Measurements from ENCODE around the gene HEATR5B. TPM values are rescaled to one million over a fixed set of nuclear protein-coding genes. Genes with fewer than 3 reads are reported as not detected.

Gene HEATR5B
- total and polyA plus RNA-seq, 2 donors (not counting 1 experiment from before 2014, with no cell fraction given) = 15.7 to 22.0 TPM

DNA sequence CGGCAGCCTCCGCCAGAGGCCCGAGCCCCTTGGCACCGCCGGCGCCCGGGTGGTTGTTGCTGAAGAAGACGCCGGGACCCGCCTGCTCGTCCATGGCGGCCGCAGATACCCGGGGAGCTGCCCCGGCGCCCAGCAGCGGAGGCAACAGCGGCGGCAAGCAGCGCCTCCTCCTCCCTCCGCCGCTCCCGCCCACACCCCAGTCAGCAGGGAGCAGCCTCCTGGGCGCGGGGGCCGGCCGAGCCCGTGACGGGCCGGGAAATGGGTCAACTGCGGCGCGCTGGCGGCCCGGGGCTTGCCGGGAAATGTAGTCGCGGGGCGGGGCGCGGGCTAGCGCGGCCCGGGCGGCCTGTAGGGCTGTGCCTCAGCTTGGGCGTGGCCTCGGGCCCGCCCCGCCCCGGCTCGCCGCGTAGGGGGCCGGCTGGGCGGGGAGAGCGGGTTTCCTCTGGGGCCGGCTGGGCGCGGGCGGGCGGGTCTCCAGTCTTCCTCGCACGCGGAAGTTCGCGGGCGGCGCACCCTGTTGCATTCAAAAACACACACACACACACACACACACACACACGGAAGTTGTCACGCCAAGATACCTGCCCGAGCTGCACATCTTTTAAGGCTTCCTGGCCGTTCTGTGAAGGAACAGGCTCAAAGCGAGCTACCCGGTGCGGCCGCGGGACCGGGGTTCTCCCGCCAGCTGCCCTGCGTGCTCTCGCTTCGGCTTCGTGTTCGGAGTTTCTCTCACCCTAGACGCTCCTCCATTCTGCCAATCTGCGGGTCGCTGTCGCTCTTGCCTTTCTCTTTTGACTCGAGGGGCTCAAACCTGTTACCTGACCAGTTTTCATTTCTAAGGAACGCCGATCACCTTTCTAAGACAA lies 117.6 kb downstream of the HEATR5B start, which contains the start of gene STRN:
Gene STRN, minus strand, starts transcription at position 167 of the 866 bp plus-strand sequence. Its CDS starts 73 bp downstream, at position 94.
- no peaks in the 10 kb centered on the region for H3K9me3 ChIP-seq (ENCODE audit: control insufficient read depth, insufficient read depth, low read depth, low read length)
- peak within 1 kb of the TSS; percentile 86 to 96 (median 92) for H3K4me3 ChIP-seq (replicated peaks in 1 of 4; ENCODE audit: control extremely low read depth in 1 of 4, insufficient read depth in 1 of 4, low read depth in 3 of 4, low read length in 4 of 4)
- no peaks in the 10 kb centered on the region for H3K36me3 ChIP-seq (ENCODE audit: control insufficient read depth, insufficient read depth, low read length)
- TF ChIP-seq EZH2 (IDR thresholded peaks at IDR 0.05; ENCODE audit: low read length, missing control alignments) = no peak
- TF ChIP-seq, protein P1, sequence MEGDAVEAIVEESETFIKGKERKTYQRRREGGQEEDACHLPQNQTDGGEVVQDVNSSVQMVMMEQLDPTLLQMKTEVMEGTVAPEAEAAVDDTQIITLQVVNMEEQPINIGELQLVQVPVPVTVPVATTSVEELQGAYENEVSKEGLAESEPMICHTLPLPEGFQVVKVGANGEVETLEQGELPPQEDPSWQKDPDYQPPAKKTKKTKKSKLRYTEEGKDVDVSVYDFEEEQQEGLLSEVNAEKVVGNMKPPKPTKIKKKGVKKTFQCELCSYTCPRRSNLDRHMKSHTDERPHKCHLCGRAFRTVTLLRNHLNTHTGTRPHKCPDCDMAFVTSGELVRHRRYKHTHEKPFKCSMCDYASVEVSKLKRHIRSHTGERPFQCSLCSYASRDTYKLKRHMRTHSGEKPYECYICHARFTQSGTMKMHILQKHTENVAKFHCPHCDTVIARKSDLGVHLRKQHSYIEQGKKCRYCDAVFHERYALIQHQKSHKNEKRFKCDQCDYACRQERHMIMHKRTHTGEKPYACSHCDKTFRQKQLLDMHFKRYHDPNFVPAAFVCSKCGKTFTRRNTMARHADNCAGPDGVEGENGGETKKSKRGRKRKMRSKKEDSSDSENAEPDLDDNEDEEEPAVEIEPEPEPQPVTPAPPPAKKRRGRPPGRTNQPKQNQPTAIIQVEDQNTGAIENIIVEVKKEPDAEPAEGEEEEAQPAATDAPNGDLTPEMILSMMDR (conservative IDR thresholded peaks at IDR 0.05 in 1 of 2, IDR thresholded peaks at IDR 0.05 in 1 of 2; ENCODE audit: low read depth in 1 of 2, low read length in 2 of 2) = no peak
- H4K20me1 ChIP-seq (ENCODE audit: control insufficient read depth, extremely low read depth, insufficient read depth, low read length) = no peaks in the 10 kb centered on the region
- H3K27me3 ChIP-seq (ENCODE audit: control insufficient read depth, insufficient read depth, low read length) = no peaks in the 10 kb centered on the region
- peak within 1 kb of the TSS; percentile 80 for H3K27ac ChIP-seq (ENCODE audit: insufficient read depth, low read length)
- peak within 1 kb of the TSS; percentile 90 for H3K4me2 ChIP-seq (ENCODE audit: extremely low read depth, insufficient read depth, low read length)
- DNase-seq (ENCODE audit: low read depth in 2 of 2) = peak; percentile 94 to 95
- peaks cover 2% of the 10 kb centered on the region for H3K4me1 ChIP-seq (ENCODE audit: control insufficient read depth, extremely low read depth, insufficient read depth, low read length)
- peaks cover 35% of the 10 kb centered on the region for H3K79me2 ChIP-seq (ENCODE audit: control insufficient read depth, insufficient read depth, low read length)
- H2AFZ ChIP-seq (ENCODE audit: low read length) = peak within 1 kb of the TSS; percentile 94
- H3K9ac ChIP-seq (ENCODE audit: insufficient read depth, low read length) = peak within 1 kb of the TSS; percentile 87

DNA sequence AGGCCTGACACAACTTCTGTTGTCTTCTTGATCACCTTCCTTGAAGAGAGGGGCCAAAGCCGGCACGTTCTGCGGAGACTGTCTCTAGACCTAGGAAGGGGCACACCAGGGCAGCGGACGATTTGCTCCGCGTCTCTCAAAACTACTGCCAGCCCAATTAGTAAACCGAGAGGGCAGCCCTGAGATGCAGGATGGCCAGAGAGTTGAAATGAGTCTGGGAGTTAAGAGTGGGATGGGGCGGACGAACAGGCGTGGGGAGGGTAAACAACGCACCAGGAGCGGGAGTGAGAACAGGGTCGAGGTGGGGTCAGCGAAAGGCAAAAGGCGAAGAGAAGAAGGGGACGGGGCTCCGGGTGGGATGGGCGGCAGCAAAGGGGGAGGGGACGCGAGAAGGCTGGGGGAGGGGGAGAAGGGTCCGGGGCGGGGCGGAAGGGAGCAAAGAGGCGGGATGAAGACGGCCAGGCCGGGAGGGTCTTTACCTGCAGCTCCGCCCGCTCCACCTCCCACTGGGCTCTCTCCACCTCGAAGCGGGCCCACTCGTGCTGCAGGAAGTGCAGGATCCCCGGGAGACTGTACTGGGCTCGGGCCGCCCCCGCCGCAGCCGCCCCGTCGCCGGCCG lies 118.3 kb downstream of the HEATR5B start:
- no peak for TF ChIP-seq EZH2 (IDR thresholded peaks at IDR 0.05; ENCODE audit: low read length, missing control alignments)
- TF ChIP-seq, protein P1 (conservative IDR thresholded peaks at IDR 0.05 in 1 of 2, IDR thresholded peaks at IDR 0.05 in 1 of 2; ENCODE audit: low read depth in 1 of 2, low read length in 2 of 2) = no peak

DNA sequence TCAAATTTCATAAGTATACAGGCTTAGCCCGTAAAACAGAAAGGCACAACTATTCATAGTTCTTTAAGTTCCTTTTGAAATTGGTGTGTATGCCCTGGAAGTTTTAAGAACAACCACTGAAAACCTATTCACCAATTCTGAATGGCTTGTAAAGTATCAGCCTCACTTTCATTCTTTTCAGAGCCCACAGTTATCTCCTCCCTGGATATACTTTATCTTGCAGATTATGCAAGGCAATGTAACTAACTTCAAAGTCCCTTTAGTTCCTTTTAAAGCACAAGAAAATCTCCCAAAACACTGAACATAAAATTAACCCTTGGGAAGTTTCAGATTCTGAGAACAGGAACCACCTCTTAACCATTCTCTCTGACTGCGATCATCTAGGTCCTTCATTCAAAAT lies 119.0 kb downstream of the HEATR5B start:
- Histone ChIP-seq H3K9ac (ENCODE audit: insufficient read depth, low read length) (no peak overlapping the region), H3K36me3 (ENCODE audit: control insufficient read depth, insufficient read depth, low read length) (no peaks in the 10 kb centered on the region), H3K27ac (ENCODE audit: insufficient read depth, low read length) (no peak overlapping the region), H3K4me2 (ENCODE audit: extremely low read depth, insufficient read depth, low read length) (peak overlapping the region; percentile 87), H3K27me3 (ENCODE audit: control insufficient read depth, insufficient read depth, low read length) (no peaks in the 10 kb centered on the region), H3K4me3 (replicated peaks in 1 of 4; ENCODE audit: control extremely low read depth in 1 of 4, insufficient read depth in 1 of 4, low read depth in 3 of 4, low read length in 4 of 4) (peak overlapping the region; percentile 86 to 96 (median 92)), H3K9me3 (ENCODE audit: control insufficient read depth, insufficient read depth, low read depth, low read length) (no peaks in the 10 kb centered on the region), H3K4me1 (ENCODE audit: control insufficient read depth, extremely low read depth, insufficient read depth, low read length) (peaks cover 2% of the 10 kb centered on the region), H3K79me2 (ENCODE audit: control insufficient read depth, insufficient read depth, low read length) (peaks cover 40% of the 10 kb centered on the region), H4K20me1 (ENCODE audit: control insufficient read depth, extremely low read depth, insufficient read depth, low read length) (no peaks in the 10 kb centered on the region), H2AFZ (ENCODE audit: low read length) (no peak overlapping the region)
- DNase-seq (ENCODE audit: low read depth in 2 of 2) = peak in 1 of 2 donors; percentile 25
- TF ChIP-seq, protein P1 (conservative IDR thresholded peaks at IDR 0.05 in 1 of 2, IDR thresholded peaks at IDR 0.05 in 1 of 2; ENCODE audit: low read depth in 1 of 2, low read length in 2 of 2) = no peak
- no peak for TF ChIP-seq EZH2 (IDR thresholded peaks at IDR 0.05; ENCODE audit: low read length, missing control alignments)

More for the DNA sequence above, 118.3 kb downstream of the HEATR5B start:
- peak overlapping the region; percentile 87 for H3K9ac ChIP-seq (ENCODE audit: insufficient read depth, low read length)
- DNase-seq (ENCODE audit: low read depth in 2 of 2) = no peak
- H3K4me2 ChIP-seq (ENCODE audit: extremely low read depth, insufficient read depth, low read length) = peak overlapping the region; percentile 87
- H3K27me3 ChIP-seq (ENCODE audit: control insufficient read depth, insufficient read depth, low read length) = no peaks in the 10 kb centered on the region
- H3K36me3 ChIP-seq (ENCODE audit: control insufficient read depth, insufficient read depth, low read length) = no peaks in the 10 kb centered on the region
- peak overlapping the region; percentile 80 for H2AFZ ChIP-seq (ENCODE audit: low read length)
- no peaks in the 10 kb centered on the region for H4K20me1 ChIP-seq (ENCODE audit: control insufficient read depth, extremely low read depth, insufficient read depth, low read length)
- H3K4me3 ChIP-seq (replicated peaks in 1 of 4; ENCODE audit: control extremely low read depth in 1 of 4, insufficient read depth in 1 of 4, low read depth in 3 of 4, low read length in 4 of 4) = peak overlapping the region; percentile 86 to 96 (median 92)
- H3K27ac ChIP-seq (ENCODE audit: insufficient read depth, low read length) = peak overlapping the region; percentile 57
- H3K9me3 ChIP-seq (ENCODE audit: control insufficient read depth, insufficient read depth, low read depth, low read length) = no peaks in the 10 kb centered on the region
- peaks cover 2% of the 10 kb centered on the region for H3K4me1 ChIP-seq (ENCODE audit: control insufficient read depth, extremely low read depth, insufficient read depth, low read length)
- H3K79me2 ChIP-seq (ENCODE audit: control insufficient read depth, insufficient read depth, low read length) = peaks cover 37% of the 10 kb centered on the region
